ENCODE measurements around the gene KIFC3.
A peak's percentile ranks its signal among the peaks of the same experiment; 100 is the strongest.
"Not testable (repeated sequence)": the region's sequence is repeated elsewhere in the genome, so short reads cannot be mapped to it uniquely, and the experiment has no call there.

KIFC3 gene

DNA sequence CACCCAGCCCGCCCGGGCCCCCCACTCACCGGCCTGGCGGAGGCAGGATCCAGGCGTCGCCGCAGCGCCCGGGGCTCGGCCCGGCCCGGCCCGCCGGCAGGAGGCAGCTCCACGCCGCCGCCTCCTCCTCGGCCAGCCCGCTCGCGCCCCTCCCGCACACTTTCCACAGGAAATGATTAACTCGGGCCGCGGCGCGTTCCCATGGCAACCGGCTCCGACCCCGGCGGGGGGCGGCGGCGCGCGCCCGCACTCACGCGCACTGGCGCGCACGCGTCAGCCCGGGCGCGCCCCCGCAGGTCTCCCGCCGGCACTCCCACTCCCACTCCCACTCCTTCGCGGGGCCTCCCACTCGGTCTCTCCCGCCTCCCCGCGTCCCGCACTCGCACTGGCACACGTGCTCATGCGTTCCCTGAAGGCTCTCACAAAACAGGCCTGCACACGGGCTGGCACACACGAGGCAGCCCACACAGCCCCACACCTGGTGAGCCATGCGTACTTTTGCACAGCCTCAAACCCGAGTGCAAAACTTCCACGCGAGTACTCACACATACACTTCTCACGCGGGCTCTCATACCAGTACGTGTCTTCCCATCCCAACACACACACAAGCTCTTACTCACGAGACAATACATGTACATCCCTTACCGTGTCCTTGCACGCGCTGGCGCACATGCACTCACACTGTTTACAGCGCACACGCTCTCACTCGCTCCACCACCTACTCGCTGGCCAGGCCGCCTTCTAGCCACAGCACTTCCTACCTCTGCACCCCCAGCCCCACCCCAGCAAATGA lies at the start of gene KIFC3:
Gene KIFC3, minus strand, starts transcription at position 151 of the 793 bp plus-strand sequence. CDS start 4,248 bp downstream, outside the sequence.
- Histone ChIP-seq H3K27ac (ENCODE audit: low read depth, low read length) (peak within 1 kb of the TSS; percentile 74), H3K36me3 (ENCODE audit: control insufficient read depth, insufficient read depth, low read length) (no peaks in the 10 kb centered on the region), H3K4me1 (ENCODE audit: control insufficient read depth, insufficient read depth, low read length) (peaks cover 36% of the 10 kb centered on the region), H3K9me3 (ENCODE audit: control insufficient read depth, insufficient read depth, low read length) (no peaks in the 10 kb centered on the region), H3K27me3 (ENCODE audit: control insufficient read depth, insufficient read depth, low read length) (peaks cover 34% of the 10 kb centered on the region), H3K9ac (ENCODE audit: low read depth, low read length) (peak within 1 kb of the TSS; percentile 15; the same call in 1 of the 2 replicates), H3K4me3 (ENCODE audit: low read depth, low read length) (peak within 1 kb of the TSS; percentile 66)

GRCh38 chr16:57848181-57848580 lies 45.9 kb upstream of the KIFC3 start:
- Histone ChIP-seq H3K9me3 (ENCODE audit: control insufficient read depth, insufficient read depth, low read length) (no peaks in the 10 kb centered on the region), H3K27me3 (ENCODE audit: control insufficient read depth, insufficient read depth, low read length) (no peaks in the 10 kb centered on the region), H3K4me1 (ENCODE audit: control insufficient read depth, insufficient read depth, low read length) (peaks cover 25% of the 10 kb centered on the region), H3K36me3 (ENCODE audit: control insufficient read depth, insufficient read depth, low read length) (no peaks in the 10 kb centered on the region), H3K9ac (ENCODE audit: low read depth, low read length) (no peak overlapping the region), H3K27ac (ENCODE audit: low read depth, low read length) (no peak overlapping the region), H3K4me3 (ENCODE audit: low read depth, low read length) (no peak overlapping the region)

DNA sequence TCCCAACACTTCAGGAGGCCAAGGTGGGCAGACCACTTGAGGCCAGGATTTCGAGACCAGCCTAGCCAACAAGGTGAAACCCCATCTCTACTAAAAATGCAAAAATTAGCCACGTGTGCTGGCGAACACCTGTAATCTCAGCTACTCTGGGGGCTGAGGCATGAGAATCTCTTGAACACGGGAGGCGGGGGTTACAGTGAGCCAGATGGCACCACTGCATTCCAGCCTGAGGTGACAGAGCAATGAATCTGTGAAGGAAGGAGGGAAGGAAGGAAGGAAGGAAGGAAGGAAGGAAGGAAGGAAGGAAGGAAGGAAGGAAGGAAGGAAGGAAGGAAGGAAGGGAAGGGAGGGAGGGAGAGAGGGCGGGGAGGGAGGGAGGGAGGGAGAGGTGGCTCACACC lies 44.6 kb upstream of the KIFC3 start:
- Histone ChIP-seq H3K4me1 (ENCODE audit: control insufficient read depth, insufficient read depth, low read length) (peaks cover 30% of the 10 kb centered on the region), H3K4me3 (ENCODE audit: low read depth, low read length) (peak overlapping the region; percentile 28), H3K27ac (ENCODE audit: low read depth, low read length) (peak overlapping the region; percentile 80)
- not testable (repeated sequence) for H3K9me3 ChIP-seq (ENCODE audit: control insufficient read depth, insufficient read depth, low read length); H3K27me3 ChIP-seq (ENCODE audit: control insufficient read depth, insufficient read depth, low read length); H3K36me3 ChIP-seq (ENCODE audit: control insufficient read depth, insufficient read depth, low read length); H3K9ac ChIP-seq (ENCODE audit: low read depth, low read length)

- Histone ChIP-seq H3K4me3 (ENCODE audit: low read depth, low read length) (peak overlapping the region; percentile 28), H3K9me3 (ENCODE audit: control insufficient read depth, insufficient read depth, low read length) (no peaks in the 10 kb centered on the region), H3K9ac (ENCODE audit: low read depth, low read length) (peak overlapping the region; percentile 2; the same call in 1 of the 2 replicates), H3K36me3 (ENCODE audit: control insufficient read depth, insufficient read depth, low read length) (no peaks in the 10 kb centered on the region), H3K27me3 (ENCODE audit: control insufficient read depth, insufficient read depth, low read length) (no peaks in the 10 kb centered on the region), H3K4me1 (ENCODE audit: control insufficient read depth, insufficient read depth, low read length) (peaks cover 30% of the 10 kb centered on the region), H3K27ac (ENCODE audit: low read depth, low read length) (peak overlapping the region; percentile 80)
Observed at GRCh38 chr16:57846078-57846697, 43.9 kb upstream of the KIFC3 start.

DNA sequence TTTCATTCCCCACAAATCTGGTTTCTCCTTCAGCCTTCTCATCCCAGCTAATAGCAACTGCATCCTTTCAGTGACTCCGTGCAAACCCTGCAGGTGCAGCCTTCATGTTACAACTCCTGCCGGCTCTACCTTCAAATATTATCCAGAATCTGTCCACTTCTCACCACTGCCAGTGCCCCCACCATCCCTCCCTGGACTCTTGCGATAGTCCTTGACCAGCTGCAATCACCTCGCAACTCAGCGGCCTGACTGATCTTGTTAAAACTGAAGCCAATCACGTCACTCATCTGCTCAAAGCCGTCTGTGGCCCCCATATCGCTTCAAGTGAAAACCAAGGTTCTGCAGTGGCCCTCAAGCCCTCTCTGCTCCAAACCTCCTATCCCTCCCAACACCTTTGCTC lies 42.8 kb upstream of the KIFC3 start:
- Histone ChIP-seq H3K4me3 (ENCODE audit: low read depth, low read length) (no peak overlapping the region), H3K9ac (ENCODE audit: low read depth, low read length) (no peak overlapping the region), H3K27ac (ENCODE audit: low read depth, low read length) (no peak overlapping the region), H3K36me3 (ENCODE audit: control insufficient read depth, insufficient read depth, low read length) (no peaks in the 10 kb centered on the region), H3K27me3 (ENCODE audit: control insufficient read depth, insufficient read depth, low read length) (no peaks in the 10 kb centered on the region), H3K9me3 (ENCODE audit: control insufficient read depth, insufficient read depth, low read length) (no peaks in the 10 kb centered on the region), H3K4me1 (ENCODE audit: control insufficient read depth, insufficient read depth, low read length) (peaks cover 30% of the 10 kb centered on the region)

DNA sequence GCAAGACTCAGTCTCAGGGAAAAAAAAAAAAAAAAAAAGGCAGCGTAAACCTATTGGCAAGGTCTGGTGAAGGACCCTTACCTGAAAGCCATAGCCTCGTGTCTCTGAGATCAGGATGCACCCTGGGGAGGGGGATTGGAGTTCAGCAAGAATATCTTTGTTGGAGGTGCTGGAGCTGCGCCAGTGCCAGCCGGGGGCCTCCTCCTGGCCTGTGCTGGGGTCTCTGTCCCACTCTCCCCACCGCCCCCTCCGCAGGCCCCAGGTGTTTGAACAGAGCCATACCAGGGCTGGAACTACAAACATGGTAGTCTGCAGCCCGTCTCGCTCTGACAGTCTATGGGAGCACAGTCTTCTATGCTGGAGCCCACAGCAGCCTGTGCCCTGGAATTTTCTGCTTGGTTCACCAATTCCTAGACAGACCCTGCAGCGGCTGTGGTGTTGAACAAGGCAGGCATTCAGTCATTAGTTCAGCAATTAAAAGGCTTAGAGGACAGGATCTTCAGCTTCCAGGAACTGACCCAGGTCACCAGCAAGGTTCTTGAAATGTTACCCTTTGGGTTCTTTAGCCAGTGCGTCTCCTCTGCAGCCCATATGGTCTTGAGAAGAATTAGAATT lies 42.2 kb upstream of the KIFC3 start:
- Histone ChIP-seq H3K9me3 (ENCODE audit: control insufficient read depth, insufficient read depth, low read length) (no peaks in the 10 kb centered on the region), H3K4me3 (ENCODE audit: low read depth, low read length) (no peak overlapping the region), H3K4me1 (ENCODE audit: control insufficient read depth, insufficient read depth, low read length) (peaks cover 30% of the 10 kb centered on the region), H3K9ac (ENCODE audit: low read depth, low read length) (no peak overlapping the region), H3K27ac (ENCODE audit: low read depth, low read length) (no peak overlapping the region), H3K36me3 (ENCODE audit: control insufficient read depth, insufficient read depth, low read length) (no peaks in the 10 kb centered on the region), H3K27me3 (ENCODE audit: control insufficient read depth, insufficient read depth, low read length) (no peaks in the 10 kb centered on the region)

DNA sequence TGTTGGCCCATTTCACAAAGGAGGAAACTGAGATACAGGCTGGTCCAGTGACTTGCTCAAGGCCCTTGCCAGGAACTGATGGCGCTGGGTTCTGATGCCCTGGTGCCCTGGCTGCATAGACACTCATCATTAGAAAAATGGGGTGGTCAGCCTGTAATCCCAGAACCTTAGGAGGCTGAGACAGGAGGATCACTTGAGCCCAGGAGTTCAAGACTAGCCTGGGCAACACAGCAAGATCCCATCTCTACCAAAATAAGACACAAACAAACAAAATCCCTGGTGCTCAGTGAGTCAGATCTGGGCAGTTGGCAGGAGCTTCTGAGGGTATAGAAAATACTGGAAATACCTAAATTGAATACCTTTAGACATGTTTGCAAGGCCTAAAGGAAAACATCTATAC lies 41.1 kb upstream of the KIFC3 start:
- Histone ChIP-seq H3K27me3 (ENCODE audit: control insufficient read depth, insufficient read depth, low read length) (no peaks in the 10 kb centered on the region), H3K9me3 (ENCODE audit: control insufficient read depth, insufficient read depth, low read length) (no peaks in the 10 kb centered on the region), H3K4me3 (ENCODE audit: low read depth, low read length) (no peak overlapping the region), H3K36me3 (ENCODE audit: control insufficient read depth, insufficient read depth, low read length) (no peaks in the 10 kb centered on the region), H3K4me1 (ENCODE audit: control insufficient read depth, insufficient read depth, low read length) (peaks cover 25% of the 10 kb centered on the region), H3K27ac (ENCODE audit: low read depth, low read length) (no peak overlapping the region), H3K9ac (ENCODE audit: low read depth, low read length) (no peak overlapping the region)

- Histone ChIP-seq H3K27me3 (ENCODE audit: control insufficient read depth, insufficient read depth, low read length) (no peaks in the 10 kb centered on the region), H3K9ac (ENCODE audit: low read depth, low read length) (no peak overlapping the region), H3K4me3 (ENCODE audit: low read depth, low read length) (no peak overlapping the region), H3K4me1 (ENCODE audit: control insufficient read depth, insufficient read depth, low read length) (peaks cover 29% of the 10 kb centered on the region), H3K9me3 (ENCODE audit: control insufficient read depth, insufficient read depth, low read length) (no peaks in the 10 kb centered on the region), H3K36me3 (ENCODE audit: control insufficient read depth, insufficient read depth, low read length) (no peaks in the 10 kb centered on the region), H3K27ac (ENCODE audit: low read depth, low read length) (no peak overlapping the region)
Observed at GRCh38 chr16:57842601-57843000, 40.3 kb upstream of the KIFC3 start.

GRCh38 chr16:57840833-57841232 lies 38.5 kb upstream of the KIFC3 start:
- H3K36me3 ChIP-seq (ENCODE audit: control insufficient read depth, insufficient read depth, low read length): no peaks in the 10 kb centered on the region
- no peak overlapping the region for H3K4me3 ChIP-seq (ENCODE audit: low read depth, low read length)
- H3K27me3 ChIP-seq (ENCODE audit: control insufficient read depth, insufficient read depth, low read length): no peaks in the 10 kb centered on the region
- no peak overlapping the region for H3K9ac ChIP-seq (ENCODE audit: low read depth, low read length)
- no peaks in the 10 kb centered on the region for H3K9me3 ChIP-seq (ENCODE audit: control insufficient read depth, insufficient read depth, low read length)
- H3K4me1 ChIP-seq (ENCODE audit: control insufficient read depth, insufficient read depth, low read length): peaks cover 24% of the 10 kb centered on the region
- H3K27ac ChIP-seq (ENCODE audit: low read depth, low read length): no peak overlapping the region

DNA sequence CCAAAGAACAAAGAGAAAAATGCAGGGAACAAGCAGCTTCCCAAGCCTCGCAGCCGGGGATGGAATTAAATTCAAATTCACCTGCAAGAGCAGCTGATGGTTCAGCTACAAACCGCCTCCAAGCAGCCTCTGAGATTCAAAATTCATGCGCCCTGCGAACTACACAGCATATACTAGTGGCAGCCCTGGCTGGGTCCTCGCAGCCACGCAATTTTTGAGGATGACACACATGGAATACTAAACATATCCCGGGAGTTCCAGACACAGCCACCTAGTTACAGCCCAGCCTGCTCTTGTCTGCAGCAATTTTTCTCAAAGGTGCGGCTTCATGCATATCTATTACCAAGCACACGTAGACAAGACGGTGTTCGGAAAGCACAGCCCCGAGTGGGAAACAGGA lies 35.9 kb upstream of the KIFC3 start:
- no peak overlapping the region for H3K4me3 ChIP-seq (ENCODE audit: low read depth, low read length)
- no peak overlapping the region for H3K9ac ChIP-seq (ENCODE audit: low read depth, low read length)
- peaks cover 21% of the 10 kb centered on the region for H3K4me1 ChIP-seq (ENCODE audit: control insufficient read depth, insufficient read depth, low read length)
- H3K27me3 ChIP-seq (ENCODE audit: control insufficient read depth, insufficient read depth, low read length): no peaks in the 10 kb centered on the region
- no peaks in the 10 kb centered on the region for H3K36me3 ChIP-seq (ENCODE audit: control insufficient read depth, insufficient read depth, low read length)
- no peak overlapping the region for H3K27ac ChIP-seq (ENCODE audit: low read depth, low read length)
- no peaks in the 10 kb centered on the region for H3K9me3 ChIP-seq (ENCODE audit: control insufficient read depth, insufficient read depth, low read length)
